ENCODE measurements around the gene SCML1. TPM values are rescaled to one million over a fixed set of nuclear protein-coding genes. Genes with fewer than 3 reads are reported as not detected.
"Not testable (repeated sequence)": the region's sequence is repeated elsewhere in the genome, so short reads cannot be mapped to it uniquely, and the experiment has no call there.

The SCML1 gene
- total RNA-seq, 1 donor from 2014 or later = 5.1 TPM

DNA sequence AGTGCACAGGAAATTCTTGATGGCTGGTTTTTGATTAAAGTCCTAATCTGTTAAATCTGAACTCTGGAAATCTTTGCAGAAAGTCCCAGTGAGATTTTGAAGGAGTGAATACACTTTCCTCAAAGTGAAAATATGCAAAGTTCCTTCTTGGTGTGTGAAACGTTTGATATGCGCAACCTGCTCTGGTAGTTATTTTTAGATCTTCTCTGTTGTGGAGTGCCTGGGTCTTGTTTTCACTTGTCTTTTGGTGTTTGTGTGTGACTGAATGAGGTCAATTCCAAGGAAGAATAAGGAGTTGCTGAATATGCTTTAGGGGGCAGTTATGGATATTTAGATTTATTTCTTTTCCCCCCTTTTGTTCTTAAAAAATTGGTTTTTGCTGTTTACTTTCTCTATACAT is 41.7 kb downstream of the SCML1 start:
- H4K20me1 ChIP-seq (ENCODE audit: insufficient read depth, low read length) = no peaks in the 10 kb centered on the region
- H3K9me3 ChIP-seq (ENCODE audit: insufficient read depth, low read depth, low read length) = no peaks in the 10 kb centered on the region
- H3K4me1 ChIP-seq (ENCODE audit: insufficient read depth, low read length) = no peaks in the 10 kb centered on the region
- H3K4me3 Mint-ChIP-seq (ENCODE audit: unreplicated experiment) = no peak overlapping the region
- H3K4me1 Mint-ChIP-seq (ENCODE audit: low read depth, unreplicated experiment) = no peaks in the 10 kb centered on the region
- peaks cover 2% of the 10 kb centered on the region for H3K9me3 Mint-ChIP-seq (ENCODE audit: unreplicated experiment)
- H3K36me3 ChIP-seq (ENCODE audit: insufficient read depth, low read length) = no peaks in the 10 kb centered on the region
- no peaks in the 10 kb centered on the region for H3K27me3 ChIP-seq (ENCODE audit: insufficient read depth, low read length)
- DNase-seq (ENCODE audit: low read depth) (no peak), FAIRE-seq (no peak)
- no peaks in the 10 kb centered on the region for H3K79me2 ChIP-seq (ENCODE audit: insufficient read depth, low read length)
- no peaks in the 10 kb centered on the region for H3K36me3 Mint-ChIP-seq (ENCODE audit: low read depth, unreplicated experiment)
- H3K27ac ChIP-seq (ENCODE audit: low read depth, low read length) = no peak overlapping the region
- H3K4me3 ChIP-seq (ENCODE audit: insufficient read depth, low read depth, low read length) = no peak overlapping the region
- H3K4me2 ChIP-seq (ENCODE audit: low read length) = no peak overlapping the region
- TF ChIP-seq EZH2 (IDR thresholded peaks at IDR 0.05; ENCODE audit: insufficient read depth, low read length) = no peak
- TF ChIP-seq, protein P1, sequence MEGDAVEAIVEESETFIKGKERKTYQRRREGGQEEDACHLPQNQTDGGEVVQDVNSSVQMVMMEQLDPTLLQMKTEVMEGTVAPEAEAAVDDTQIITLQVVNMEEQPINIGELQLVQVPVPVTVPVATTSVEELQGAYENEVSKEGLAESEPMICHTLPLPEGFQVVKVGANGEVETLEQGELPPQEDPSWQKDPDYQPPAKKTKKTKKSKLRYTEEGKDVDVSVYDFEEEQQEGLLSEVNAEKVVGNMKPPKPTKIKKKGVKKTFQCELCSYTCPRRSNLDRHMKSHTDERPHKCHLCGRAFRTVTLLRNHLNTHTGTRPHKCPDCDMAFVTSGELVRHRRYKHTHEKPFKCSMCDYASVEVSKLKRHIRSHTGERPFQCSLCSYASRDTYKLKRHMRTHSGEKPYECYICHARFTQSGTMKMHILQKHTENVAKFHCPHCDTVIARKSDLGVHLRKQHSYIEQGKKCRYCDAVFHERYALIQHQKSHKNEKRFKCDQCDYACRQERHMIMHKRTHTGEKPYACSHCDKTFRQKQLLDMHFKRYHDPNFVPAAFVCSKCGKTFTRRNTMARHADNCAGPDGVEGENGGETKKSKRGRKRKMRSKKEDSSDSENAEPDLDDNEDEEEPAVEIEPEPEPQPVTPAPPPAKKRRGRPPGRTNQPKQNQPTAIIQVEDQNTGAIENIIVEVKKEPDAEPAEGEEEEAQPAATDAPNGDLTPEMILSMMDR (IDR thresholded peaks at IDR 0.05; ENCODE audit: insufficient read depth, low read depth, low read length) = no peak
- H2AFZ ChIP-seq (ENCODE audit: low read depth, low read length) = no peak overlapping the region
- H3K27me3 Mint-ChIP-seq (ENCODE audit: low read depth, unreplicated experiment) = peaks cover 10% of the 10 kb centered on the region
- H3K27ac Mint-ChIP-seq (ENCODE audit: unreplicated experiment) = no peak overlapping the region
- H3K9ac ChIP-seq (ENCODE audit: low read length) = no peak overlapping the region

DNA sequence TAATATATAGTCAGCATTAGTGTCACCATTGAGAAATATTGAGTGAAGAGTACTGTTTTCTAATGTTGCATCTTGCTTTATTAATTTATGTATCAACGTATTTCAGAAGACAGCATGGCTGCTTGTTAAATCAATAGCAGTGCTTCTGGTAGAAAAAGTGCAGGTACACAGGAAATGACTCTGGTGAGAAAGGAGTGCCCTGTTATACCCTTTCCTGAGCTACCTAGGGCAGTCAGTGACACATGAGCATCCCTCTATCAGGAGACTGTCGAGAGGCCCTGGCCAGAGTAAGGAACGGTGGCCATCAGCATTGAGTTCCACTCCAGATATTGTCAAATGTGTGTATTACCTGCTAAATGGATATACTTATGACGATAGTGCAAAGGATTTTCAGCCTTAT is 42.1 kb downstream of the SCML1 start:
- FAIRE-seq = no peak
- Histone ChIP-seq H3K79me2 (ENCODE audit: insufficient read depth, low read length) (no peaks in the 10 kb centered on the region), H3K4me2 (ENCODE audit: low read length) (no peak overlapping the region), H3K4me1 (ENCODE audit: insufficient read depth, low read length) (no peaks in the 10 kb centered on the region), H4K20me1 (ENCODE audit: insufficient read depth, low read length) (no peaks in the 10 kb centered on the region), H3K9me3 (ENCODE audit: insufficient read depth, low read depth, low read length) (no peaks in the 10 kb centered on the region), H3K27me3 (ENCODE audit: insufficient read depth, low read length) (no peaks in the 10 kb centered on the region), H3K36me3 (ENCODE audit: insufficient read depth, low read length) (no peaks in the 10 kb centered on the region), H3K27ac (ENCODE audit: low read depth, low read length) (no peak overlapping the region), H2AFZ (ENCODE audit: low read depth, low read length) (no peak overlapping the region), H3K9ac (ENCODE audit: low read length) (no peak overlapping the region), H3K4me3 (ENCODE audit: insufficient read depth, low read depth, low read length) (no peak overlapping the region)
- TF ChIP-seq, protein P1 (IDR thresholded peaks at IDR 0.05; ENCODE audit: insufficient read depth, low read depth, low read length) = no peak
- no peak for TF ChIP-seq EZH2 (IDR thresholded peaks at IDR 0.05; ENCODE audit: insufficient read depth, low read length)
- Mint-ChIP-seq H3K36me3 (ENCODE audit: low read depth, unreplicated experiment) (no peaks in the 10 kb centered on the region), H3K4me1 (ENCODE audit: low read depth, unreplicated experiment) (no peaks in the 10 kb centered on the region), H3K4me3 (ENCODE audit: unreplicated experiment) (no peak overlapping the region), H3K27ac (ENCODE audit: unreplicated experiment) (no peak overlapping the region), H3K9me3 (ENCODE audit: unreplicated experiment) (peaks cover 2% of the 10 kb centered on the region), H3K27me3 (ENCODE audit: low read depth, unreplicated experiment) (peaks cover 10% of the 10 kb centered on the region)
- no peak for DNase-seq (ENCODE audit: low read depth)

DNA sequence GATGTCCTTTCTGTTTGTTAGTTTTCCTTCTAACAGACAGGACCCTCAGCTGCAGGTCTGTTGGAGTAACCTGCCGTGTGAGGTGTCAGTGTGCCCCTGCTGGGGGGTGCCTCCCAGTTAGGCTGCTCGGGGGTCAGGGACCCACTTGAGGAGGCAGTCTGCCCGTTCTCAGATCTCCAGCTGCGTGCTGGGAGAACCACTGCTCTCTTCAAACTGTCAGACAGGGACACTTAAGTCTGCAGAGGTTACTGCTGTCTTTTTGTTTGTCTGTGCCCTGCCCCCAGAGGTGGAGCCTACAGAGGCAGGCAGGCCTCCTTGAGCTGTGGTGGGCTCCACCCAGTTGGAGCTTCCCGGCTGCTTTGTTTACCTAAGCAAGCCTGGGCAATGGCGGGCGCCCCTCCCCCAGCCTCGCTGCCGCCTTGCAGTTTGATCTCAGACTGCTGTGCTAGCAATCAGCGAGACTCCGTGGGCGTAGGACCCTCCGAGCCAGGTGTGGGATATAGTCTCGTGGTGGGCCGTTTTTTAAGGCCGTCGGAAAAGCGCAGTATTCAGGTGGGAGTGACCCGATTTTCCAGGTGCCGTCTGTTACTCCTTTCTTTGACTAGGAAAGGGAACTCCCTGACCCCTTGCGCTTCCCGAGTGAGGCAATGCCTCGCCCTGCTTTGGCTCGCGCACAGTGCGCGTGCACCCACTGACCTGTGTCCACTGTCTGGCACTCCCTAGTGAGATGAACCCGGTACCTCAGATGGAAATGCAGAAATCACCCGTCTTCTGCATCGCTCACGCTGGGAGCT is 49.5 kb downstream of the SCML1 start:
- not testable (repeated sequence) for DNase-seq (ENCODE audit: low read depth); H3K36me3 Mint-ChIP-seq (ENCODE audit: low read depth, unreplicated experiment); H3K9me3 ChIP-seq (ENCODE audit: insufficient read depth, low read depth, low read length); H4K20me1 ChIP-seq (ENCODE audit: insufficient read depth, low read length); H3K9me3 Mint-ChIP-seq (ENCODE audit: unreplicated experiment); H3K9ac ChIP-seq (ENCODE audit: low read length); H3K27me3 Mint-ChIP-seq (ENCODE audit: low read depth, unreplicated experiment); H3K4me1 Mint-ChIP-seq (ENCODE audit: low read depth, unreplicated experiment); H3K4me3 ChIP-seq (ENCODE audit: insufficient read depth, low read depth, low read length); H3K27ac Mint-ChIP-seq (ENCODE audit: unreplicated experiment); FAIRE-seq; H3K27ac ChIP-seq (ENCODE audit: low read depth, low read length); H3K4me3 Mint-ChIP-seq (ENCODE audit: unreplicated experiment); H2AFZ ChIP-seq (ENCODE audit: low read depth, low read length); H3K36me3 ChIP-seq (ENCODE audit: insufficient read depth, low read length); H3K27me3 ChIP-seq (ENCODE audit: insufficient read depth, low read length); H3K79me2 ChIP-seq (ENCODE audit: insufficient read depth, low read length); H3K4me2 ChIP-seq (ENCODE audit: low read length); H3K4me1 ChIP-seq (ENCODE audit: insufficient read depth, low read length)

Measured in astrocyte (in vitro differentiated cells and primary cell).